Mesothelial cell of epicardium (in vitro differentiated cells): ENCODE measurements around the gene TBATA. TPM values are rescaled to one million over a fixed set of nuclear protein-coding genes. Genes with fewer than 3 reads are reported as not detected.

Experiments
- DNase-seq, 2 experiments: peaks; one replicate each; pipeline ENCODE4 v3.0.0; 2021; ENCODE audit warnings: low spot score in 2 of 2; ENCODE audit not compliant: unreplicated experiment in 2 of 2
- H3K27ac Mint-ChIP-seq: 2 replicates; pipeline ENCODE4 v1.8.0; 2021; ENCODE audit warnings: mixed read lengths
- H3K27me3 Mint-ChIP-seq: 2 replicates; pipeline ENCODE4 v1.8.0; 2021; ENCODE audit warnings: low read depth, mixed read lengths
- H3K36me3 Mint-ChIP-seq: 2 replicates; pipeline ENCODE4 v1.8.0; 2021; ENCODE audit warnings: mixed read lengths
- H3K4me1 Mint-ChIP-seq: 2 replicates; pipeline ENCODE4 v1.8.0; 2021; ENCODE audit warnings: mixed read lengths
- H3K4me3 Mint-ChIP-seq: 2 replicates; pipeline ENCODE4 v1.8.0; 2021; ENCODE audit warnings: mild to moderate bottlenecking, moderate library complexity, mixed read lengths
- H3K9me3 Mint-ChIP-seq: 2 replicates; pipeline ENCODE4 v1.8.0; 2021; ENCODE audit warnings: mixed read lengths
- total RNA-seq: library from RNA; stranded (reverse); gene quantifications from 3 replicates; pipeline ENCODE4 v1.2.1, GENCODE V29; 2021
- TF ChIP-seq, protein P1 (sequence below): fragments of 200-600 bp; sonication (generic); IDR thresholded peaks from one replicate; pipeline ENCODE4 v1.5.0; 2021; ENCODE audit warnings: antibody characterized with exemption; ENCODE audit not compliant: unreplicated experiment

TBATA gene
- total RNA-seq, 1 donor from 2014 or later = not detected

DNA sequence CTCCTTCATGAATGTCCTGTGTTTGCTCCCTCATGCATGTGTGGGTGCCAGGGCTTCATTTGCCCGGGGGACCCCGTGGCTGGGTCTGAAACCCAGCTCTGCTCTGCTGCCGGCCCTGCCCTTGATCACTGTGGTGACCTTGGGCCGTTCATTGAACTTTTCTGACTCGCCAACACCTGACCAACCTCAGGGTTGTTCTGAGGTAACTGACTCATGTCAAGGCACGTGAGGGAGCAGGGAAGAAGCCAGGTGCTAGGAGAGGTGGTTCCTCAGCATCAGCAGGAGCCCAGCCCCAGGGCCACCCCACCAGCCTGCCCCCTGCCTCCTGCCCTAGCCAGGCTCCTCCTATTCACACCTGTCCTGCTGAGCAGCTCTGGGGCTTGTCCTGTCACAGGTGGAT lies 47.9 kb downstream of the TBATA start:
- H3K27ac Mint-ChIP-seq = no peak overlapping the region
- no peaks in the 10 kb centered on the region for H3K36me3 Mint-ChIP-seq
- DNase-seq = no peak
- TF ChIP-seq, protein P1, sequence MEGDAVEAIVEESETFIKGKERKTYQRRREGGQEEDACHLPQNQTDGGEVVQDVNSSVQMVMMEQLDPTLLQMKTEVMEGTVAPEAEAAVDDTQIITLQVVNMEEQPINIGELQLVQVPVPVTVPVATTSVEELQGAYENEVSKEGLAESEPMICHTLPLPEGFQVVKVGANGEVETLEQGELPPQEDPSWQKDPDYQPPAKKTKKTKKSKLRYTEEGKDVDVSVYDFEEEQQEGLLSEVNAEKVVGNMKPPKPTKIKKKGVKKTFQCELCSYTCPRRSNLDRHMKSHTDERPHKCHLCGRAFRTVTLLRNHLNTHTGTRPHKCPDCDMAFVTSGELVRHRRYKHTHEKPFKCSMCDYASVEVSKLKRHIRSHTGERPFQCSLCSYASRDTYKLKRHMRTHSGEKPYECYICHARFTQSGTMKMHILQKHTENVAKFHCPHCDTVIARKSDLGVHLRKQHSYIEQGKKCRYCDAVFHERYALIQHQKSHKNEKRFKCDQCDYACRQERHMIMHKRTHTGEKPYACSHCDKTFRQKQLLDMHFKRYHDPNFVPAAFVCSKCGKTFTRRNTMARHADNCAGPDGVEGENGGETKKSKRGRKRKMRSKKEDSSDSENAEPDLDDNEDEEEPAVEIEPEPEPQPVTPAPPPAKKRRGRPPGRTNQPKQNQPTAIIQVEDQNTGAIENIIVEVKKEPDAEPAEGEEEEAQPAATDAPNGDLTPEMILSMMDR = no peak
- H3K9me3 Mint-ChIP-seq = no peaks in the 10 kb centered on the region
- H3K27me3 Mint-ChIP-seq = no peaks in the 10 kb centered on the region
- no peak overlapping the region for H3K4me3 Mint-ChIP-seq
- H3K4me1 Mint-ChIP-seq = peaks cover 7% of the 10 kb centered on the region

DNA sequence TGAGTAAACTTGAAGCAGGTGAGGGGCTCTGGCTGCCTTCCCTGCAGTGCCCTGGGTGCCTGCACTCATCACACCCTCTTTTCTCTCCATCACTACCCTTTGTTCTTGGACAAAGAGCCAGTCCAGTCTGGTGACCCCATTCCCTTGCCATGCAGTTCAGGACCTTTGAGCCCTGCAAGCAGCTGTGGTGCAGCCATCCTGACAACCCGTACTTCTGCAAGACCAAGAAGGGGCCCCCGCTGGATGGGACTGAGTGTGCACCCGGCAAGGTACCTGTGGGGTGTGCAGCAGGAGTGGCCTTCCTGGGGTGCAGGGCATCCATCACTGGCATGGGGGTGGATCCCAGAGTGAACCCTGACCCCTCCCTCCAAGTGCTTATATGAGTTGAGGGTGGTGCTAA lies 48.7 kb downstream of the TBATA start:
- no peaks in the 10 kb centered on the region for H3K27me3 Mint-ChIP-seq
- no peak overlapping the region for H3K4me3 Mint-ChIP-seq
- H3K27ac Mint-ChIP-seq = no peak overlapping the region
- H3K4me1 Mint-ChIP-seq = peaks cover 7% of the 10 kb centered on the region
- TF ChIP-seq, protein P1 = no peak
- H3K9me3 Mint-ChIP-seq = no peaks in the 10 kb centered on the region
- DNase-seq = no peak
- no peaks in the 10 kb centered on the region for H3K36me3 Mint-ChIP-seq

DNA sequence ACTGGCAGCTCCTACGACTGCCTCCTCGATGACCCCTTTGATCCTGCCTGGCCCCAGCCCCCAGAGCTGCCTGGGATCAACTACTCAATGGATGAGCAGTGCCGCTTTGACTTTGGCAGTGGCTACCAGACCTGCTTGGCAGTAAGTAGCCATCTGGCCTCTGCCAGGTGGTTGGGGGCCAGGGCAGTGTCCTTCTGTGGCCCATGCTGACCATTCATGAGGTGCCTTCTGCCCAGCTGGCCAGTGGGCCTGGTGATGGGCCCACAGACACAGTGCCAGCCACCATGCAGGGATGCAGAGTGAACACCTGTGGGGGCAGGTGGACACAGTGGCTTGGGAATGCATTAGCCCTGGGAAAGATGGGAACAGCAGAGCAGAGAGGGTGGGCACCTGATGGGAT lies 50.0 kb downstream of the TBATA start:
- no peak overlapping the region for H3K4me3 Mint-ChIP-seq
- no peaks in the 10 kb centered on the region for H3K9me3 Mint-ChIP-seq
- TF ChIP-seq, protein P1 = no peak
- no peak for DNase-seq
- no peaks in the 10 kb centered on the region for H3K36me3 Mint-ChIP-seq
- peaks cover under 1% of the 10 kb centered on the region for H3K4me1 Mint-ChIP-seq
- H3K27ac Mint-ChIP-seq = no peak overlapping the region
- no peaks in the 10 kb centered on the region for H3K27me3 Mint-ChIP-seq

DNA sequence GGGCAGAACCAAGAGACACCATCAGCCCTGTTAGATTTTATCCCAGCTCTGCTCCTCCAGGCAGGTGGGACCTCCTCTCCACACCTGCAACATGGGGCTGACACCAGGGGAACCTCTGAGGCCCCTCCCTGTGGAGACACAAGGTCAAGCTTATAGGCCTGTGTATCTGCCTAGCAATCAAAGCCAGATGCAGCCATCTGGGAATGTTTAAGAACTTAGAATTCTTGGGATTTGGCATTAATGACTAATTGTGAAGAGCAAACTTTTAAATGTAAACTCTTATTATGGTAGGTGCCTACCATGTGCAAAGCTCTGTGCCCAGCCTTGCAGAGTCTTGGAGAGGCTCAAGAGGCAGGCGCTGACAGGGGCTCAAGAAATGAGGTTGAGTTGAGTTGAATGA lies 52.1 kb downstream of the TBATA start:
- Mint-ChIP-seq H3K27ac (no peak overlapping the region), H3K4me3 (no peak overlapping the region), H3K4me1 (no peaks in the 10 kb centered on the region), H3K36me3 (no peaks in the 10 kb centered on the region), H3K27me3 (no peaks in the 10 kb centered on the region), H3K9me3 (no peaks in the 10 kb centered on the region)
- TF ChIP-seq, protein P1 = no peak
- no peak for DNase-seq

DNA sequence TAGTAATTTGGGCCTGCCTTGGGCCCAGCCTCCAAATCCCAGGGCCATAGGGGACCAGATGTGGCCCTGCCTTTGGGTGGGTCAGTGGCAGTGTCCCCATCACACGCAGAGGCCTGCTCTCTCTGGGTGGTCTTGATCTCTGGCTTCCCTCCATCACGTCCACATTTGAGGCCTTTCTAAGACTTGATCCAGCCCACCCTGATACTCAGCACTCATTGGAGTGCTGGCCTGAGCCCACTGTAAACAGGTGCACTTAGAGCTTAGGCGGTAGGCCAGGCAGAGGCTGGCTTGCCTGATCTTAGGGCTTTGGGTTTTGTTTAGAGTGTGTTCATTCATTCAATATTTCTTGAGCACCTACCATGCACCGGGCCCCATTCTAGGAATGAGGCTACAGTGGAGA lies 52.6 kb downstream of the TBATA start:
- no peaks in the 10 kb centered on the region for H3K36me3 Mint-ChIP-seq
- no peaks in the 10 kb centered on the region for H3K27me3 Mint-ChIP-seq
- H3K27ac Mint-ChIP-seq = no peak overlapping the region
- no peak for DNase-seq
- no peak overlapping the region for H3K4me3 Mint-ChIP-seq
- H3K9me3 Mint-ChIP-seq = no peaks in the 10 kb centered on the region
- no peaks in the 10 kb centered on the region for H3K4me1 Mint-ChIP-seq
- TF ChIP-seq, protein P1 = no peak

DNA sequence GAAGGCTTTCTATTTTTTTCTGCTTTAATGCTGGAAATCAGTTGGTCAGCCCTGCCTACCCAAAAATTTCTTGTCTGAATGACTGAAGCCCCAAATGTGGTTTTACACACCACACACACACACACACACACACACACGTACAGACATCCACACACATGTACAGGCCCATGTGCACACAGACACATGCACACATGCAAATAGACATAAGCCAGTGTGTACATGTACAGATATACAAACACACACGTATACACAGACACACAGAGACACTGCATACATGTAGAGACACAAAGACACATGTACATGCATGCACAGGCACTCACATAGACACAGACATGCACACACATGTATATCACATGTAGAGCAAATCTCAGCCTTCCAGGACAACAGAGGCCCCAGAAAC lies 54.2 kb downstream of the TBATA start:
- no peak overlapping the region for H3K27ac Mint-ChIP-seq
- TF ChIP-seq, protein P1 = no peak
- H3K4me3 Mint-ChIP-seq = no peak overlapping the region
- no peak for DNase-seq
- no peaks in the 10 kb centered on the region for H3K27me3 Mint-ChIP-seq
- no peaks in the 10 kb centered on the region for H3K36me3 Mint-ChIP-seq
- no peaks in the 10 kb centered on the region for H3K4me1 Mint-ChIP-seq
- H3K9me3 Mint-ChIP-seq = no peaks in the 10 kb centered on the region
